ENCODE data around the gene GADD45A.

- no peak for TF ChIP-seq CTCF (optimal IDR thresholded peaks at IDR 0.05 in 1 of 3, IDR thresholded peaks at IDR 0.05 in 1 of 3, conservative IDR thresholded peaks at IDR 0.05 in 1 of 3; ENCODE audit: extremely low read depth in 1 of 3, insufficient read depth in 2 of 3, low read length in 3 of 3)
- TF ChIP-seq EZH2 (IDR thresholded peaks at IDR 0.05; ENCODE audit: low read length): no peak
Measured at GRCh38 chr1:67701876-67702275, 16.9 kb downstream of the GADD45A start.

All from keratinocyte (primary cell).